HEK293 (cell line): ENCODE results near the gene DAO.

Experiments used
- CTCF ChIP-seq: fragments of 450-650 bp; formaldehyde crosslinking; IDR thresholded peaks from 2 replicates; pipeline ENCODE4 v1.5.1; 2016; ENCODE audit warnings: missing biosample characterization, missing genetic modification characterization
- MYNN ChIP-seq: fragments of 450-650 bp; formaldehyde crosslinking; IDR thresholded peaks from 2 replicates; pipeline ENCODE4 v1.5.1; 2016; ENCODE audit warnings: missing biosample characterization, missing genetic modification characterization, borderline replicate concordance
- SETDB1 ChIP-seq: IDR thresholded peaks from one replicate; pipeline ENCODE4 v1.6.1; 2017; ENCODE audit warnings: mild to moderate bottlenecking, low read length, moderate library complexity, mixed read lengths; ENCODE audit not compliant: insufficient read length
- TCF7L2 ChIP-seq: IDR thresholded peaks from 2 replicates; pipeline ENCODE4 v1.6.1; 2011; ENCODE audit warnings: low read depth, mild to moderate bottlenecking, inconsistent platforms, low read length, moderate library complexity, borderline replicate concordance
- TRIM28 ChIP-seq: IDR thresholded peaks from 2 replicates; pipeline ENCODE4 v1.6.1; 2011; ENCODE audit warnings: low read length, control low read depth, borderline replicate concordance
- ZBTB8A ChIP-seq: fragments of 450-650 bp; formaldehyde crosslinking; IDR thresholded peaks from 2 replicates; pipeline ENCODE4 v1.5.1; 2016; ENCODE audit warnings: missing biosample characterization, missing genetic modification characterization
- ZNF121 ChIP-seq: fragments of 450-650 bp; formaldehyde crosslinking; IDR thresholded peaks from 2 replicates; pipeline ENCODE4 v1.5.1; 2016; ENCODE audit warnings: missing biosample characterization, missing genetic modification characterization
- ZNF423 ChIP-seq: fragments of 450-650 bp; formaldehyde crosslinking; IDR thresholded peaks from 2 replicates; pipeline ENCODE4 v1.5.1; 2016; ENCODE audit warnings: missing biosample characterization, missing genetic modification characterization
- ZNF639 ChIP-seq: fragments of 450-650 bp; formaldehyde crosslinking; IDR thresholded peaks from 2 replicates; pipeline ENCODE4 v1.5.1; 2016; ENCODE audit warnings: missing biosample characterization, missing genetic modification characterization
- ZNF707 ChIP-seq: fragments of 450-650 bp; formaldehyde crosslinking; IDR thresholded peaks from 2 replicates; pipeline ENCODE4 v1.5.1; 2016; ENCODE audit warnings: missing biosample characterization, missing genetic modification characterization
- ZNF776 ChIP-seq: fragments of 450-650 bp; formaldehyde crosslinking; IDR thresholded peaks from 2 replicates; pipeline ENCODE4 v1.5.0; 2017; ENCODE audit warnings: missing biosample characterization, missing genetic modification characterization, borderline replicate concordance
- ZSCAN18 ChIP-seq: fragments of 450-650 bp; formaldehyde crosslinking; IDR thresholded peaks from 2 replicates; pipeline ENCODE4 v1.5.1; 2016; ENCODE audit warnings: missing biosample characterization, missing genetic modification characterization
- ZSCAN30 ChIP-seq: fragments of 450-650 bp; IDR thresholded peaks from 2 replicates; pipeline ENCODE4 v1.5.1; 2018; ENCODE audit warnings: missing biosample characterization, mild to moderate bottlenecking, missing genetic modification characterization, moderate library complexity
- TF ChIP-seq, protein P1 (sequence below): fragments of 450-650 bp; formaldehyde crosslinking; IDR thresholded peaks from 2 replicates; pipeline ENCODE4 v1.5.1; 2016; ENCODE audit warnings: missing biosample characterization, missing genetic modification characterization

DNA sequence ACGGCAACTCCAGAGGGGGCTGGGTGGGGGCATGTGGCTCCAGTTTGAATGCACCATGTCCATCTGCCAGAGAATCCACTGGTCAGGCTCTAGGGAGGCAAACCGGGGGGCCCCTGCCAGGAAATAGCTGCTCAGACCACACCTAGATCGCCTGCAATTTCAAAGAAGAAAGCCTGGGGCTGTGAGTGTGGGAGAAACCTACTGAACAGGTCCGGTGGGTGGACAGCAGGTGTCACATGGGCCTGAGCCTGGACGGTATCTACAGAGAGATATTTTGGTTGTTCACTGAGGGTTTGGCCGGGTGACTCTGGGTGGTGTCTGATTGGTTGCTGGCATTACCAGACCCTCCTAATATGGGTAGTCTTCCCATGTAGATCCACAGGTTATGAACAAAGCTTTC, 32.0 kb downstream of the DAO start:
- TF ChIP-seq CTCF (tag by site-specific recombination) (no peak), ZNF707 (tag by site-specific recombination) (no peak), ZNF423 (tag by site-specific recombination) (no peak), ZBTB8A (tag by site-specific recombination) (no peak), MYNN (tag by site-specific recombination) (no peak), TRIM28 (no peak), ZNF121 (tag by site-specific recombination) (no peak), SETDB1 (no peak), ZNF776 (tag by site-specific recombination) (no peak), ZSCAN30 (tag by site-specific recombination) (no peak), TCF7L2 (no peak), ZNF639 (tag by site-specific recombination) (no peak), ZSCAN18 (tag by site-specific recombination) (no peak)
- TF ChIP-seq, protein P1, sequence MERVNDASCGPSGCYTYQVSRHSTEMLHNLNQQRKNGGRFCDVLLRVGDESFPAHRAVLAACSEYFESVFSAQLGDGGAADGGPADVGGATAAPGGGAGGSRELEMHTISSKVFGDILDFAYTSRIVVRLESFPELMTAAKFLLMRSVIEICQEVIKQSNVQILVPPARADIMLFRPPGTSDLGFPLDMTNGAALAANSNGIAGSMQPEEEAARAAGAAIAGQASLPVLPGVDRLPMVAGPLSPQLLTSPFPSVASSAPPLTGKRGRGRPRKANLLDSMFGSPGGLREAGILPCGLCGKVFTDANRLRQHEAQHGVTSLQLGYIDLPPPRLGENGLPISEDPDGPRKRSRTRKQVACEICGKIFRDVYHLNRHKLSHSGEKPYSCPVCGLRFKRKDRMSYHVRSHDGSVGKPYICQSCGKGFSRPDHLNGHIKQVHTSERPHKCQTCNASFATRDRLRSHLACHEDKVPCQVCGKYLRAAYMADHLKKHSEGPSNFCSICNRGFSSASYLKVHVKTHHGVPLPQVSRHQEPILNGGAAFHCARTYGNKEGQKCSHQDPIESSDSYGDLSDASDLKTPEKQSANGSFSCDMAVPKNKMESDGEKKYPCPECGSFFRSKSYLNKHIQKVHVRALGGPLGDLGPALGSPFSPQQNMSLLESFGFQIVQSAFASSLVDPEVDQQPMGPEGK (tag by site-specific recombination), result no peak
